ENCODE measurements around the gene PIGQ.

Gene PIGQ

GRCh38 chr16:569445-570254 is at the start of gene PIGQ:
TSS of gene PIGQ (plus strand) at chr16:569968. CDS start at chr16:574075, 4,107 bp downstream.
- no peak for TF ChIP-seq CTCF (IDR thresholded peaks at IDR 0.05; ENCODE audit: low read depth, low read length, missing control alignments)
- Histone ChIP-seq H3K27me3 (replicated peaks) (no peaks in the 10 kb centered on the region), H3K4me3 (ENCODE audit: low read depth, low read length) (peak within 1 kb of the TSS; percentile 77), H3K36me3 (replicated peaks) (peaks cover 4% of the 10 kb centered on the region), H3K27ac (peak within 1 kb of the TSS; percentile 53)
- DNase-seq: no peak
- in situ Hi-C loops (cut with HindIII; ENCODE audit: low pct_ligation_motif_present, low sequenced_read_pairs): no loop called here

GRCh38 chr16:520847-521246 is 48.9 kb upstream of the PIGQ start:
- no peak for DNase-seq
- Histone ChIP-seq H3K27ac (no peak overlapping the region), H3K36me3 (replicated peaks) (peaks cover 19% of the 10 kb centered on the region), H3K27me3 (replicated peaks) (no peaks in the 10 kb centered on the region), H3K4me3 (ENCODE audit: low read depth, low read length) (no peak overlapping the region)
- TF ChIP-seq CTCF (IDR thresholded peaks at IDR 0.05; ENCODE audit: low read depth, low read length, missing control alignments): no peak
- in situ Hi-C loops (cut with HindIII; ENCODE audit: low pct_ligation_motif_present, low sequenced_read_pairs): no loop called here

GRCh38 chr16:521381-522210 is 48.2 kb upstream of the PIGQ start:
- Histone ChIP-seq H3K4me3 (ENCODE audit: low read depth, low read length) (no peak overlapping the region), H3K36me3 (replicated peaks) (peaks cover 12% of the 10 kb centered on the region), H3K27ac (no peak overlapping the region), H3K27me3 (replicated peaks) (no peaks in the 10 kb centered on the region)
- DNase-seq: no peak
- peak; percentile 34 for TF ChIP-seq CTCF (IDR thresholded peaks at IDR 0.05; ENCODE audit: low read depth, low read length, missing control alignments)
- in situ Hi-C loops (cut with HindIII; ENCODE audit: low pct_ligation_motif_present, low sequenced_read_pairs): no loop called here

- no peaks in the 10 kb centered on the region for H3K27me3 ChIP-seq (replicated peaks)
- no peak overlapping the region for H3K4me3 ChIP-seq (ENCODE audit: low read depth, low read length)
- DNase-seq: no peak
- no peak for TF ChIP-seq CTCF (IDR thresholded peaks at IDR 0.05; ENCODE audit: low read depth, low read length, missing control alignments)
- H3K27ac ChIP-seq: no peak overlapping the region
- peaks cover 12% of the 10 kb centered on the region for H3K36me3 ChIP-seq (replicated peaks)
- in situ Hi-C loops (cut with HindIII; ENCODE audit: low pct_ligation_motif_present, low sequenced_read_pairs): no loop called here
Measured at GRCh38 chr16:522320-523096, 47.3 kb upstream of the PIGQ start.

- Histone ChIP-seq H3K27ac (no peak overlapping the region), H3K4me3 (ENCODE audit: low read depth, low read length) (no peak overlapping the region), H3K27me3 (replicated peaks) (no peaks in the 10 kb centered on the region), H3K36me3 (replicated peaks) (peaks cover 12% of the 10 kb centered on the region)
- no peak for DNase-seq
- in situ Hi-C loops (cut with HindIII; ENCODE audit: low pct_ligation_motif_present, low sequenced_read_pairs): no loop called here
- TF ChIP-seq CTCF (IDR thresholded peaks at IDR 0.05; ENCODE audit: low read depth, low read length, missing control alignments): no peak
Measured at GRCh38 chr16:523097-523741, 46.5 kb upstream of the PIGQ start.
